GM12878 (cell line): ENCODE results near the gene ORAI1. TPM values are rescaled to one million over a fixed set of nuclear protein-coding genes. Genes with fewer than 3 reads are reported as not detected.

Experiments used
- CHD4 ChIP-seq: fragments of 200-600 bp; sonication (generic); IDR thresholded peaks from 2 replicates; pipeline ENCODE4 v1.6.1; 2016; ENCODE audit warnings: mild to moderate bottlenecking
- ESRRA ChIP-seq: IDR thresholded peaks from 2 replicates; pipeline ENCODE4 v1.6.1; 2012; ENCODE audit warnings: mild to moderate bottlenecking, low read length, improper control_type of control experiment
- FOXK2 ChIP-seq: fragments of 450-650 bp; IDR thresholded peaks from 2 replicates; pipeline ENCODE4 v1.6.1; 2017; ENCODE audit warnings: mild to moderate bottlenecking, moderate library complexity
- FOXM1 ChIP-seq: IDR thresholded peaks from 2 replicates; pipeline ENCODE4 v1.6.1; 2012; ENCODE audit warnings: low read depth, mild to moderate bottlenecking, inconsistent platforms, low read length, moderate library complexity
- HDAC2 ChIP-seq: fragments of 200-600 bp; sonication (generic); IDR thresholded peaks from 2 replicates; pipeline ENCODE4 v1.6.1; 2017
- HDGF ChIP-seq: fragments of 450-650 bp; IDR thresholded peaks from 2 replicates; pipeline ENCODE4 v1.6.1; 2016; ENCODE audit warnings: antibody characterized with exemption
- HSF1 ChIP-seq: fragments of 150-350 bp; IDR thresholded peaks from 2 replicates; pipeline ENCODE4 v1.6.1; 2014; ENCODE audit warnings: mild to moderate bottlenecking, low read depth, low read length
- IRF5 ChIP-seq: fragments of 450-650 bp; IDR thresholded peaks from 2 replicates; pipeline ENCODE4 v1.6.1; 2017; ENCODE audit warnings: borderline replicate concordance
- LARP7 ChIP-seq: fragments of 450-650 bp; IDR thresholded peaks from 2 replicates; pipeline ENCODE4 v1.6.1; 2017; ENCODE audit warnings: mild to moderate bottlenecking
- MXI1 ChIP-seq: fragments of 150-350 bp; IDR thresholded peaks from 2 replicates; pipeline ENCODE4 v1.6.1; 2011; ENCODE audit warnings: low read depth, mild to moderate bottlenecking, inconsistent platforms, low read length, improper control_type of control experiment
- NBN ChIP-seq: fragments of 450-650 bp; IDR thresholded peaks from 2 replicates; pipeline ENCODE4 v1.6.1; 2016
- PBX3 ChIP-seq: IDR thresholded peaks from 2 replicates; pipeline ENCODE4 v1.6.1; 2011; ENCODE audit warnings: mild to moderate bottlenecking, low read depth, low read length, moderate library complexity; ENCODE audit not compliant: insufficient replicate concordance
- PRDM15 ChIP-seq: fragments of 450-650 bp; formaldehyde crosslinking; IDR thresholded peaks from 2 replicates; pipeline ENCODE4 v1.4.0; 2020; ENCODE audit warnings: mild to moderate bottlenecking, moderate library complexity
- RAD21 ChIP-seq: IDR thresholded peaks from 2 replicates; pipeline ENCODE4 v1.6.1; 2011; ENCODE audit warnings: mild to moderate bottlenecking, low read depth, low read length, moderate library complexity; ENCODE audit not compliant: insufficient read depth
- REST ChIP-seq: IDR thresholded peaks from 2 replicates; pipeline ENCODE4 v1.6.1; 2012; ENCODE audit warnings: mild to moderate bottlenecking, low read depth, low read length
- SMARCA5 ChIP-seq: fragments of 450-650 bp; IDR thresholded peaks from 2 replicates; pipeline ENCODE4 v1.6.1; 2017; ENCODE audit warnings: mild to moderate bottlenecking
- TAF1 ChIP-seq: IDR thresholded peaks from 2 replicates; pipeline ENCODE4 v1.6.1; 2011; ENCODE audit warnings: mild to moderate bottlenecking, low read depth, low read length, borderline replicate concordance
- ZNF24 ChIP-seq: fragments of 450-650 bp; IDR thresholded peaks from 2 replicates; pipeline ENCODE4 v1.6.1; 2017; ENCODE audit warnings: antibody characterized with exemption, mild to moderate bottlenecking
- polyA plus RNA-seq, 11 experiments: library from polyadenylated mRNA; depleted of rRNA in 4 of 11; unstranded in 6 of 11; stranded (reverse) in 5 of 11; fragments of >200 nt; fragmentation: Nextera tagmentation in 4 of 11; fragmentation: Illumina TruSeq in 1 of 11; extraction: Ambion mirVana in 4 of 11; extraction: Trizol in 1 of 11; gene quantifications; 1 replicate in 1 of 11; 2 replicates in 10 of 11; pipeline versions ENCODE4 v1.2.1 to v1.2.3, GENCODE V29; 2011 to 2016; ENCODE audit warnings: inconsistent platforms in 2 of 11, missing spikeins in 2 of 11, low read depth in 1 of 11
- total RNA-seq, 4 experiments: library from RNA; depleted of rRNA in 3 of 4; stranded (reverse); fragments of >200 nt in 3 of 4; fragmentation: Illumina TruSeq in 1 of 4; extraction: Trizol in 1 of 4; gene quantifications; 2 replicates each; pipeline versions ENCODE4 v1.2.1 to v1.2.3, GENCODE V29; 2013 to 2021

The ORAI1 gene
- total and polyA plus RNA-seq, 10 of the 15 experiments (the other 5 are each of a cell fraction or from before 2014, with no cell fraction given), result 5.5 to 33.1 (median 11.8) TPM

GRCh38 chr12:121637231-121637914 is 11.0 kb downstream of the ORAI1 start (continued):
- TF ChIP-seq ZNF24 (no peak), FOXM1 (no peak), SMARCA5 (no peak), HDGF (no peak), RAD21 (no peak), PRDM15 (no peak), HSF1 (no peak), IRF5 (no peak), REST (no peak), LARP7 (no peak), CHD4 (no peak), MXI1 (no peak), HDAC2 (no peak), ESRRA (no peak), PBX3 (no peak), TAF1 (no peak), NBN (0 out of 2 replicates have a peak, but pooled peaks have one; percentile 19), FOXK2 (no peak)
